OCI-LY7 (cell line): Measurements from ENCODE around the gene TTL.
"Not testable (repeated sequence)": the region's sequence is repeated elsewhere in the genome, so short reads cannot be mapped to it uniquely, and the experiment has no call there.

Experiments
- EZH2phosphoT487 ChIP-seq: fragments of 200-600 bp; sonication (generic); IDR thresholded peaks from 2 replicates; pipeline ENCODE4 v1.6.1; 2018; ENCODE audit warnings: low read depth, borderline replicate concordance, mild to moderate bottlenecking, mixed run types, antibody characterized with exemption, low read length, moderate library complexity, mixed read lengths
- TF ChIP-seq, protein P1 (sequence below): fragments of 200-600 bp; sonication (generic); conservative IDR thresholded peaks from 2 replicates; pipeline ENCODE4 v1.5.1; 2014; ENCODE audit warnings: mild to moderate bottlenecking, antibody characterized with exemption, low read length, moderate library complexity, mixed read lengths

GRCh38 chr2:112436993-112437392, 45.0 kb upstream of the TTL start:
- TF ChIP-seq, protein P1, sequence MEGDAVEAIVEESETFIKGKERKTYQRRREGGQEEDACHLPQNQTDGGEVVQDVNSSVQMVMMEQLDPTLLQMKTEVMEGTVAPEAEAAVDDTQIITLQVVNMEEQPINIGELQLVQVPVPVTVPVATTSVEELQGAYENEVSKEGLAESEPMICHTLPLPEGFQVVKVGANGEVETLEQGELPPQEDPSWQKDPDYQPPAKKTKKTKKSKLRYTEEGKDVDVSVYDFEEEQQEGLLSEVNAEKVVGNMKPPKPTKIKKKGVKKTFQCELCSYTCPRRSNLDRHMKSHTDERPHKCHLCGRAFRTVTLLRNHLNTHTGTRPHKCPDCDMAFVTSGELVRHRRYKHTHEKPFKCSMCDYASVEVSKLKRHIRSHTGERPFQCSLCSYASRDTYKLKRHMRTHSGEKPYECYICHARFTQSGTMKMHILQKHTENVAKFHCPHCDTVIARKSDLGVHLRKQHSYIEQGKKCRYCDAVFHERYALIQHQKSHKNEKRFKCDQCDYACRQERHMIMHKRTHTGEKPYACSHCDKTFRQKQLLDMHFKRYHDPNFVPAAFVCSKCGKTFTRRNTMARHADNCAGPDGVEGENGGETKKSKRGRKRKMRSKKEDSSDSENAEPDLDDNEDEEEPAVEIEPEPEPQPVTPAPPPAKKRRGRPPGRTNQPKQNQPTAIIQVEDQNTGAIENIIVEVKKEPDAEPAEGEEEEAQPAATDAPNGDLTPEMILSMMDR, result not testable (repeated sequence)
- TF ChIP-seq EZH2phosphoT487, result not testable (repeated sequence)
